GM12878 (cell line): ENCODE measurements around the gene ITGA1. TPM values are rescaled to one million over a fixed set of nuclear protein-coding genes. Genes with fewer than 3 reads are reported as not detected.
A peak's percentile ranks its signal among the peaks of the same experiment; 100 is the strongest.

ENCODE experiments used
- ATAC-seq: fragments of 200-7000 bp; cut with Tn5 transposase; 3 replicates; pipeline ENCODE4 v1.9.1; 2020; ENCODE audit warnings: mild to moderate bottlenecking, moderate library complexity
- BruUV-seq: library from RNA; stranded (reverse); fragments of 400-500 nt; replicated peaks from 2 replicates; lab custom pipeline; 2021; lab: Mats Ljungman, UMichigan
- CTCF ChIA-PET: fragments of 300-600 bp; sonication (Branson Sonifier 250); formaldehyde crosslinking; extraction: SDS; loops from one replicate; lab custom pipeline; 2021; ENCODE audit warnings: inconsistent platforms; lab: Yijun Ruan, JAX
- POLR2A ChIA-PET: fragments of 350-600 bp; formaldehyde crosslinking; extraction: SDS; loops from one replicate; lab custom pipeline; 2021; ENCODE audit warnings: inconsistent platforms; lab: Charles Lee
- RAD21 ChIA-PET: fragments of 300-600 bp; sonication (Branson Sonifier 250); formaldehyde crosslinking; loops from one replicate; lab custom pipeline; 2023; ENCODE audit warnings: antibody characterized with exemption; ENCODE audit not compliant: unreplicated experiment; lab: Charles Lee
- SMC1A ChIA-PET: fragments of 300-600 bp; sonication (Branson Sonifier 250); formaldehyde crosslinking; loops from one replicate; lab custom pipeline; 2023; ENCODE audit not compliant: unreplicated experiment, uncharacterized antibody; lab: Charles Lee
- DNase-seq: peaks from one replicate; pipeline ENCODE4 v3.0.0-alpha.2; 2011; ENCODE audit warnings: low read depth, low spot score
- FAIRE-seq: peaks from 3 replicates; lab custom pipeline; 2011; peaks lifted over from hg19 to GRCh38; lab: Jason Lieb, UNC
- H2AFZ ChIP-seq: 2 replicates; pipeline ENCODE4 v1.6.0; 2011; ENCODE audit warnings: low read depth, low read length, control low read depth; ENCODE audit not compliant: control insufficient read depth
- H3K27ac ChIP-seq: 2 replicates; pipeline ENCODE4 v1.5.1; 2011; ENCODE audit warnings: control low read depth; ENCODE audit not compliant: control insufficient read depth, insufficient read depth
- H3K27me3 ChIP-seq, 2 experiments: replicated peaks in 1 of 2; 2 replicates each; pipeline versions ENCODE4 v1.6.0 to v1.6.1; 2011; ENCODE audit warnings: low read length in 1 of 2; ENCODE audit not compliant: control insufficient read depth in 2 of 2, insufficient read depth in 2 of 2
- H3K36me3 ChIP-seq, 2 experiments: 2 replicates each; pipeline ENCODE4 v1.5.1; 2011; ENCODE audit warnings: low read length in 1 of 2; ENCODE audit not compliant: control insufficient read depth in 2 of 2, insufficient read depth in 2 of 2
- H3K4me1 ChIP-seq: 2 replicates; pipeline ENCODE4 v1.6.1; 2011; ENCODE audit warnings: mild to moderate bottlenecking, low read length, moderate library complexity, mixed read lengths; ENCODE audit not compliant: control insufficient read depth, insufficient read depth
- H3K4me2 ChIP-seq: 2 replicates; pipeline ENCODE4 v1.6.0; 2011; ENCODE audit warnings: control low read depth; ENCODE audit not compliant: control insufficient read depth, insufficient read depth
- H3K4me3 ChIP-seq: fragments of 200-600 bp; sonication (generic); 2 replicates; pipeline ENCODE4 v1.5.1; 2016
- H3K79me2 ChIP-seq: 2 replicates; pipeline ENCODE4 v1.6.0; 2011; ENCODE audit warnings: low read length; ENCODE audit not compliant: control insufficient read depth, insufficient read depth
- H3K9ac ChIP-seq: 2 replicates; pipeline ENCODE4 v1.8.0; 2011; ENCODE audit warnings: low read length, control low read depth, mixed read lengths; ENCODE audit not compliant: control insufficient read depth, insufficient read depth
- H3K9me3 ChIP-seq: replicated peaks from 3 replicates; pipeline ENCODE4 v1.5.1; 2011; ENCODE audit warnings: mild to moderate bottlenecking, low read length; ENCODE audit not compliant: control insufficient read depth, insufficient read depth
- H4K20me1 ChIP-seq: 2 replicates; pipeline ENCODE4 v1.6.0; 2011; ENCODE audit not compliant: control insufficient read depth, insufficient read depth
- ASH2L ChIP-seq: fragments of 300-600, 200-600 bp; sonication (generic); IDR thresholded peaks from 2 replicates; pipeline ENCODE4 v1.6.1; 2017; ENCODE audit warnings: low read depth, mild to moderate bottlenecking, borderline replicate concordance
- BRCA1 ChIP-seq: IDR thresholded peaks from 2 replicates; pipeline ENCODE4 v1.6.1; 2011; ENCODE audit warnings: low read depth, low read length, improper control_type of control experiment
- CEBPB ChIP-seq, 2 experiments: fragments of 150-350 bp in 1 of 2; IDR thresholded peaks; 2 replicates each; pipeline ENCODE4 v1.6.1; 2012 to 2014; ENCODE audit warnings: low read depth in 2 of 2, low read length in 2 of 2, borderline replicate concordance in 1 of 2, inconsistent platforms in 1 of 2
- EGR1 ChIP-seq, 2 experiments: IDR thresholded peaks; 1 replicate in 1 of 2; 2 replicates in 1 of 2; pipeline ENCODE4 v1.6.1; 2011 to 2012; ENCODE audit warnings: low read depth in 2 of 2, low read length in 2 of 2, borderline replicate concordance in 1 of 2, mild to moderate bottlenecking in 1 of 2, moderate library complexity in 1 of 2
- FOXM1 ChIP-seq: IDR thresholded peaks from 2 replicates; pipeline ENCODE4 v1.6.1; 2012; ENCODE audit warnings: low read depth, mild to moderate bottlenecking, inconsistent platforms, low read length, moderate library complexity
- IKZF1 ChIP-seq: fragments of 450-650 bp; conservative IDR thresholded peaks from 2 replicates; pipeline ENCODE4 v1.6.1; 2017; ENCODE audit warnings: antibody characterized with exemption, mild to moderate bottlenecking
- MXI1 ChIP-seq: fragments of 150-350 bp; IDR thresholded peaks from 2 replicates; pipeline ENCODE4 v1.6.1; 2011; ENCODE audit warnings: low read depth, mild to moderate bottlenecking, inconsistent platforms, low read length, improper control_type of control experiment
- POLR2A ChIP-seq: IDR thresholded peaks from 2 replicates; pipeline ENCODE4 v1.6.1; 2011; ENCODE audit warnings: low read depth, mild to moderate bottlenecking, low read length
- RAD21 ChIP-seq: IDR thresholded peaks from 2 replicates; pipeline ENCODE4 v1.6.1; 2011; ENCODE audit warnings: mild to moderate bottlenecking, low read depth, low read length, moderate library complexity; ENCODE audit not compliant: insufficient read depth
- RB1 ChIP-seq: fragments of 450-650 bp; formaldehyde crosslinking; IDR thresholded peaks from 2 replicates; pipeline ENCODE4 v1.6.1; 2017; ENCODE audit warnings: mild to moderate bottlenecking, borderline replicate concordance
- SMARCA5 ChIP-seq: fragments of 450-650 bp; IDR thresholded peaks from 2 replicates; pipeline ENCODE4 v1.6.1; 2017; ENCODE audit warnings: mild to moderate bottlenecking
- SMC3 ChIP-seq: IDR thresholded peaks from 2 replicates; pipeline ENCODE4 v1.6.1; 2011; ENCODE audit warnings: low read length, improper control_type of control experiment, borderline replicate concordance
- YY1 ChIP-seq: IDR thresholded peaks from 2 replicates; pipeline ENCODE4 v1.6.1; 2011; ENCODE audit warnings: low read depth, mild to moderate bottlenecking, low read length
- ZBED1 ChIP-seq: IDR thresholded peaks from 2 replicates; pipeline ENCODE4 v1.6.1; 2016; ENCODE audit warnings: borderline replicate concordance
- ZNF217 ChIP-seq: fragments of 450-650 bp; IDR thresholded peaks from 2 replicates; pipeline ENCODE4 v1.6.1; 2017; ENCODE audit warnings: antibody characterized with exemption, mild to moderate bottlenecking
- ZSCAN29 ChIP-seq: fragments of 450-650 bp; IDR thresholded peaks from 2 replicates; pipeline ENCODE4 v1.6.1; 2017; ENCODE audit warnings: mild to moderate bottlenecking, moderate library complexity
- WGBS: methylation state at CpG from one replicate; pipeline ENCODE4 v1.1.6; 2016; ENCODE audit warnings: low lambda C conversion rate; ENCODE audit not compliant: insufficient replicate concordance, insufficient coverage; ENCODE audit errors: missing lambda C conversion rate; 5-methylcytosine and 5-hydroxymethylcytosine counted together
- in situ Hi-C: fragments of 300-500 bp; cut with MboI; formaldehyde crosslinking; loops from 9 replicates; pipeline ENCODE4 v1.14.3; 2018; ENCODE audit warnings: mixed read lengths
- intact Hi-C: fragments of 100-400 bp; cut with micrococcal nuclease; formaldehyde crosslinking; loops from one replicate; pipeline ENCODE4 v1.14.2; 2022; ENCODE audit not compliant: unreplicated experiment
- polyA plus RNA-seq, 11 experiments: library from polyadenylated mRNA; depleted of rRNA in 4 of 11; unstranded in 6 of 11; stranded (reverse) in 5 of 11; fragments of >200 nt; fragmentation: Nextera tagmentation in 4 of 11; fragmentation: Illumina TruSeq in 1 of 11; extraction: Ambion mirVana in 4 of 11; extraction: Trizol in 1 of 11; gene quantifications; 1 replicate in 1 of 11; 2 replicates in 10 of 11; pipeline versions ENCODE4 v1.2.1 to v1.2.3, GENCODE V29; 2011 to 2016; ENCODE audit warnings: inconsistent platforms in 2 of 11, missing spikeins in 2 of 11, low read depth in 1 of 11
- total RNA-seq, 4 experiments: library from RNA; depleted of rRNA in 3 of 4; stranded (reverse); fragments of >200 nt in 3 of 4; fragmentation: Illumina TruSeq in 1 of 4; extraction: Trizol in 1 of 4; gene quantifications; 2 replicates each; pipeline versions ENCODE4 v1.2.1 to v1.2.3, GENCODE V29; 2013 to 2021
- TF ChIP-seq, protein P1 (sequence below): IDR thresholded peaks from 2 replicates; pipeline ENCODE4 v1.6.1; 2011; ENCODE audit warnings: borderline replicate concordance, low read depth, mild to moderate bottlenecking, moderate library complexity, low read length; ENCODE audit not compliant: insufficient read depth, poor library complexity, severe bottlenecking
- TF ChIP-seq, protein P2 (sequence below): fragments of 450-650 bp; IDR thresholded peaks from 2 replicates; pipeline ENCODE4 v1.6.1; 2014; ENCODE audit warnings: mild to moderate bottlenecking
- TF ChIP-seq, protein P3 (sequence below): fragments of 450-650 bp; IDR thresholded peaks from 2 replicates; pipeline ENCODE4 v1.6.1; 2017; ENCODE audit warnings: borderline replicate concordance
- TF ChIP-seq, protein P4 (sequence below): IDR thresholded peaks from 2 replicates; pipeline ENCODE4 v1.6.1; 2011; ENCODE audit warnings: borderline replicate concordance, low read depth, mild to moderate bottlenecking, moderate library complexity, mixed read lengths, low read length; ENCODE audit not compliant: insufficient read depth; ENCODE audit errors: extremely low read length

The ITGA1 gene
- total and polyA plus RNA-seq, 10 of the 15 experiments (the other 5 are each of a cell fraction or from before 2014, with no cell fraction given) = 0.02 to 0.56 (median 0.19) TPM

- BruUV-seq = no TSS peak
- FAIRE-seq (peak; percentile 83), ATAC-seq (peak; percentile 99), DNase-seq (peak; percentile 42)
- Histone ChIP-seq H3K4me3 (no peak overlapping the region), H3K27ac (no peak overlapping the region), H3K79me2 (no peaks in the 10 kb centered on the region), H3K9ac (no peak overlapping the region), H3K4me1 (no peaks in the 10 kb centered on the region), H4K20me1 (no peaks in the 10 kb centered on the region), H3K9me3 (no peaks in the 10 kb centered on the region), H2AFZ (no peak overlapping the region), H3K36me3 (no peaks in the 10 kb centered on the region), H3K4me2 (no peak overlapping the region), H3K27me3 (no peaks in the 10 kb centered on the region)
- intact Hi-C loops = loop anchor here (1.0 to 10.0 kb wide), 3 partner anchors 94 to 1276 kb away; no protein-coding TSS in a partner anchor
- ChIA-PET SMC1A (interaction anchor here (0.7 to 3.1 kb wide), 22 partner anchors 9 to 1268 kb away, joined by 3 to 51 read pairs (median 4); no protein-coding TSS in a partner anchor), POLR2A (interaction anchor here (1.3 kb wide), 1 partner anchor 145 kb away, joined by 6 read pairs; no protein-coding TSS in a partner anchor), RAD21 (interaction anchor here (0.6 to 4.0 kb wide), 19 partner anchors 8 to 1286 kb away, joined by 3 to 49 read pairs (median 5); partner anchors contain the start of gene MOCS2), CTCF (interaction anchor here (0.6 to 6.1 kb wide), 29 partner anchors 8 to 1286 kb away, joined by 3 to 127 read pairs (median 4); partner anchors contain the start of gene MOCS2)
- WGBS = 0% methylated on average over 1 of the region's 1 CpG
- in situ Hi-C loops = loop anchor here (5.0 kb wide), 1 partner anchor 149 kb away; no protein-coding TSS in a partner anchor
- TF ChIP-seq YY1 = no peak
- TF ChIP-seq ASH2L = no peak
- TF ChIP-seq MXI1 = no peak
- TF ChIP-seq RAD21 = peak; percentile 98
- TF ChIP-seq BRCA1 = no peak
- TF ChIP-seq, protein P1, sequence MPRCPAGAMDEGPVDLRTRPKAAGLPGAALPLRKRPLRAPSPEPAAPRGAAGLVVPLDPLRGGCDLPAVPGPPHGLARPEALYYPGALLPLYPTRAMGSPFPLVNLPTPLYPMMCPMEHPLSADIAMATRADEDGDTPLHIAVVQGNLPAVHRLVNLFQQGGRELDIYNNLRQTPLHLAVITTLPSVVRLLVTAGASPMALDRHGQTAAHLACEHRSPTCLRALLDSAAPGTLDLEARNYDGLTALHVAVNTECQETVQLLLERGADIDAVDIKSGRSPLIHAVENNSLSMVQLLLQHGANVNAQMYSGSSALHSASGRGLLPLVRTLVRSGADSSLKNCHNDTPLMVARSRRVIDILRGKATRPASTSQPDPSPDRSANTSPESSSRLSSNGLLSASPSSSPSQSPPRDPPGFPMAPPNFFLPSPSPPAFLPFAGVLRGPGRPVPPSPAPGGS = no peak
- TF ChIP-seq, protein P2, sequence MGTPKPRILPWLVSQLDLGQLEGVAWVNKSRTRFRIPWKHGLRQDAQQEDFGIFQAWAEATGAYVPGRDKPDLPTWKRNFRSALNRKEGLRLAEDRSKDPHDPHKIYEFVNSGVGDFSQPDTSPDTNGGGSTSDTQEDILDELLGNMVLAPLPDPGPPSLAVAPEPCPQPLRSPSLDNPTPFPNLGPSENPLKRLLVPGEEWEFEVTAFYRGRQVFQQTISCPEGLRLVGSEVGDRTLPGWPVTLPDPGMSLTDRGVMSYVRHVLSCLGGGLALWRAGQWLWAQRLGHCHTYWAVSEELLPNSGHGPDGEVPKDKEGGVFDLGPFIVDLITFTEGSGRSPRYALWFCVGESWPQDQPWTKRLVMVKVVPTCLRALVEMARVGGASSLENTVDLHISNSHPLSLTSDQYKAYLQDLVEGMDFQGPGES = no peak
- no peak for TF ChIP-seq POLR2A
- no peak for TF ChIP-seq ZBED1
- TF ChIP-seq RB1 = no peak
- no peak for TF ChIP-seq EGR1 (IDR thresholded peaks at IDR 0.05; ENCODE audit: borderline replicate concordance in 1 of 2, low read depth in 2 of 2, low read length in 2 of 2)
- no peak for TF ChIP-seq IKZF1
- peak; percentile 76 for TF ChIP-seq SMC3
- no peak for TF ChIP-seq ZNF217
- 0 out of 2 replicates have a peak, but pooled peaks have one; percentile 35 for TF ChIP-seq SMARCA5
- no peak for TF ChIP-seq FOXM1
- TF ChIP-seq, protein P3, sequence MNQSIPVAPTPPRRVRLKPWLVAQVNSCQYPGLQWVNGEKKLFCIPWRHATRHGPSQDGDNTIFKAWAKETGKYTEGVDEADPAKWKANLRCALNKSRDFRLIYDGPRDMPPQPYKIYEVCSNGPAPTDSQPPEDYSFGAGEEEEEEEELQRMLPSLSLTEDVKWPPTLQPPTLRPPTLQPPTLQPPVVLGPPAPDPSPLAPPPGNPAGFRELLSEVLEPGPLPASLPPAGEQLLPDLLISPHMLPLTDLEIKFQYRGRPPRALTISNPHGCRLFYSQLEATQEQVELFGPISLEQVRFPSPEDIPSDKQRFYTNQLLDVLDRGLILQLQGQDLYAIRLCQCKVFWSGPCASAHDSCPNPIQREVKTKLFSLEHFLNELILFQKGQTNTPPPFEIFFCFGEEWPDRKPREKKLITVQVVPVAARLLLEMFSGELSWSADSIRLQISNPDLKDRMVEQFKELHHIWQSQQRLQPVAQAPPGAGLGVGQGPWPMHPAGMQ = no peak
- TF ChIP-seq CEBPB (IDR thresholded peaks at IDR 0.05; ENCODE audit: borderline replicate concordance in 1 of 2, low read depth in 2 of 2, low read length in 2 of 2) = no peak
- TF ChIP-seq, protein P4, sequence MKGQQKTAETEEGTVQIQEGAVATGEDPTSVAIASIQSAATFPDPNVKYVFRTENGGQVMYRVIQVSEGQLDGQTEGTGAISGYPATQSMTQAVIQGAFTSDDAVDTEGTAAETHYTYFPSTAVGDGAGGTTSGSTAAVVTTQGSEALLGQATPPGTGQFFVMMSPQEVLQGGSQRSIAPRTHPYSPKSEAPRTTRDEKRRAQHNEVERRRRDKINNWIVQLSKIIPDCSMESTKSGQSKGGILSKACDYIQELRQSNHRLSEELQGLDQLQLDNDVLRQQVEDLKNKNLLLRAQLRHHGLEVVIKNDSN = no peak
- no peak for TF ChIP-seq ZSCAN29
Observed at GRCh38 chr5:52948418-52949076, 160.8 kb downstream of the ITGA1 start.
